Uterus (tissue), 4 donors: ENCODE measurements around the gene CCDC69. TPM values are rescaled to one million over a fixed set of nuclear protein-coding genes. Genes with fewer than 3 reads are reported as not detected.
A peak's percentile ranks its signal among the peaks of the same experiment; 100 is the strongest.

Experiments
- DNase-seq, 2 donors: peaks; one replicate each; pipeline ENCODE4 v3.0.0-alpha.2; 2019 to 2020
- H3K27ac ChIP-seq, 2 donors: fragments of 200-600 bp; sonication (generic); 1 replicate in 1 of 2; 2 replicates in 1 of 2; pipeline ENCODE4 v1.5.1; 2016 to 2018
- H3K27me3 ChIP-seq, 2 donors: fragments of 200-600 bp; sonication (generic); one replicate each; pipeline ENCODE4 v1.5.1; 2018 to 2019; ENCODE audit warnings: control low read depth in 1 of 2
- H3K36me3 ChIP-seq, 2 donors: fragments of 200-600 bp; sonication (generic); one replicate each; pipeline ENCODE4 v1.5.1; 2019; ENCODE audit warnings: control low read depth in 1 of 2
- H3K4me1 ChIP-seq, 2 donors: fragments of 200-600 bp; sonication (generic); one replicate each; pipeline ENCODE4 v1.5.1; 2018 to 2019; ENCODE audit warnings: control low read depth in 1 of 2
- H3K4me3 ChIP-seq, 2 donors: fragments of 200-600 bp; sonication (generic); 1 replicate in 1 of 2; 2 replicates in 1 of 2; pipeline ENCODE4 v1.5.1; 2018 to 2019; ENCODE audit warnings: mild to moderate bottlenecking in 1 of 2
- H3K9me3 ChIP-seq, 2 donors: fragments of 200-600 bp; sonication (generic); one replicate each; pipeline ENCODE4 v1.5.1; 2019; ENCODE audit warnings: control low read depth in 1 of 2
- CTCF ChIP-seq, 4 experiments: fragments of 200-600 bp in 2 of 4; fragments of 450-650 bp in 2 of 4; sonication (generic) in 2 of 4; IDR thresholded peaks; one replicate each; pipeline ENCODE4 v1.5.1; 2016 to 2019; ENCODE audit warnings: antibody characterized with exemption in 4 of 4, mild to moderate bottlenecking in 2 of 4, moderate library complexity in 1 of 4
- POLR2A ChIP-seq, 2 donors: fragments of 450-650 bp; IDR thresholded peaks; one replicate each; pipeline ENCODE4 v1.6.1; 2016; ENCODE audit warnings: antibody characterized with exemption in 2 of 2, mild to moderate bottlenecking in 1 of 2, moderate library complexity in 1 of 2
- intact Hi-C: fragments of 100-400 bp; cut with DNase I; formaldehyde crosslinking; loops from one replicate; pipeline ENCODE4 v1.15.1; 2023; ENCODE audit warnings: low total_unique reads
- total RNA-seq, 4 donors: library from RNA; depleted of rRNA in 3 of 4; stranded (reverse); fragments of >200 nt in 3 of 4; gene quantifications; one replicate each; pipeline versions ENCODE4 v1.1.0 to v1.2.4, GENCODE V29; 2014 to 2023
- donor health status: DM: yes; HTN: yes; CAD: no.

The CCDC69 gene
- total RNA-seq, 4 donors from 2014 or later = 19.5 to 76.2 (median 40.6) TPM

- Histone ChIP-seq H3K27ac (peak overlapping the region; percentile 25 to 93), H3K4me1 (peaks cover 8 to 13% of the 10 kb centered on the region in 2 donors), H3K9me3 (no peaks in the 10 kb centered on the region), H3K4me3 (no peak overlapping the region), H3K36me3 (no peaks in the 10 kb centered on the region), H3K27me3 (no peaks in the 10 kb centered on the region)
- intact Hi-C loops = no loop called here
- TF ChIP-seq POLR2A (IDR thresholded peaks at IDR 0.05) (no peak), CTCF (IDR thresholded peaks at IDR 0.05) (no peak)
- no peak for DNase-seq
Measured at GRCh38 chr5:151153766-151154272, 70.1 kb downstream of the CCDC69 start.

- Histone ChIP-seq H3K27ac (peak overlapping the region; percentile 25 to 93), H3K36me3 (no peaks in the 10 kb centered on the region)
- intact Hi-C loops = no loop called here
Measured at GRCh38 chr5:151153300-151153699, 70.6 kb downstream of the CCDC69 start.

GRCh38 chr5:151151793-151152192, 72.1 kb downstream of the CCDC69 start:
- no peak overlapping the region for H3K4me3 ChIP-seq
- TF ChIP-seq CTCF (IDR thresholded peaks at IDR 0.05) (no peak), POLR2A (IDR thresholded peaks at IDR 0.05) (no peak)
- no peaks in the 10 kb centered on the region for H3K9me3 ChIP-seq
- intact Hi-C loops = no loop called here
- no peaks in the 10 kb centered on the region for H3K27me3 ChIP-seq
- peaks cover 3 to 13% of the 10 kb centered on the region in 2 donors for H3K4me1 ChIP-seq
- DNase-seq = no peak
- peak overlapping the region; percentile 75 to 85 for H3K27ac ChIP-seq
- no peaks in the 10 kb centered on the region for H3K36me3 ChIP-seq

More at GRCh38 chr5:151153300-151153699, 70.6 kb downstream of the CCDC69 start:
- no peak for TF ChIP-seq POLR2A (IDR thresholded peaks at IDR 0.05)
- no peak for TF ChIP-seq CTCF (IDR thresholded peaks at IDR 0.05)
- no peaks in the 10 kb centered on the region for H3K27me3 ChIP-seq
- H3K9me3 ChIP-seq = no peaks in the 10 kb centered on the region
- peaks cover 3 to 13% of the 10 kb centered on the region in 2 donors for H3K4me1 ChIP-seq
- DNase-seq = no peak
- no peak overlapping the region for H3K4me3 ChIP-seq

GRCh38 chr5:151151263-151151660, 72.6 kb downstream of the CCDC69 start:
- no peak for DNase-seq
- intact Hi-C loops = no loop called here
- Histone ChIP-seq H3K9me3 (no peaks in the 10 kb centered on the region), H3K36me3 (no peaks in the 10 kb centered on the region), H3K27ac (peak overlapping the region; percentile 75 to 85), H3K4me1 (peaks cover 3 to 13% of the 10 kb centered on the region in 2 donors), H3K4me3 (no peak overlapping the region), H3K27me3 (no peaks in the 10 kb centered on the region)
- TF ChIP-seq POLR2A (IDR thresholded peaks at IDR 0.05) (no peak), CTCF (IDR thresholded peaks at IDR 0.05) (no peak)

- H3K4me3 ChIP-seq = no peak overlapping the region
- H3K4me1 ChIP-seq = peaks cover 3 to 10% of the 10 kb centered on the region in 2 donors
- intact Hi-C loops = no loop called here
- TF ChIP-seq CTCF (IDR thresholded peaks at IDR 0.05) (no peak), POLR2A (IDR thresholded peaks at IDR 0.05) (peak in 1 of 2 donors; percentile 22)
- peak overlapping the region; percentile 75 to 85 for H3K27ac ChIP-seq
- H3K27me3 ChIP-seq = no peaks in the 10 kb centered on the region
- H3K9me3 ChIP-seq = no peaks in the 10 kb centered on the region
- no peaks in the 10 kb centered on the region for H3K36me3 ChIP-seq
- peak; percentile 70 to 74 for DNase-seq
Measured at GRCh38 chr5:151150471-151151262, 73.2 kb downstream of the CCDC69 start.
